SK-N-SH (cell line): ENCODE results near the gene SH3RF1.

Experiments
- CHD2 ChIP-seq: fragments of 150-350 bp; IDR thresholded peaks from 2 replicates; pipeline ENCODE4 v1.6.1; 2018; ENCODE audit warnings: low read length; ENCODE audit not compliant: partially characterized antibody
- FOXJ3 ChIP-seq: sonication (generic); formaldehyde crosslinking; IDR thresholded peaks from 2 replicates; pipeline ENCODE4 v1.5.1; 2020; ENCODE audit warnings: mild to moderate bottlenecking, missing genetic modification reagents
- GABPA ChIP-seq: IDR thresholded peaks from 2 replicates; pipeline ENCODE4 v1.4.0; 2012; ENCODE audit warnings: low read depth, mild to moderate bottlenecking
- JUND ChIP-seq: IDR thresholded peaks from 2 replicates; pipeline ENCODE4 v1.4.0; 2012
- POLR2AphosphoS5 ChIP-seq: IDR thresholded peaks from 2 replicates; pipeline ENCODE4 v1.6.1; 2012; ENCODE audit warnings: low read depth, low read length
- RFX5 ChIP-seq: IDR thresholded peaks from 2 replicates; pipeline ENCODE4 v1.6.1; 2012; ENCODE audit warnings: mild to moderate bottlenecking, improper control_type of control experiment, low read length
- RXRA ChIP-seq: IDR thresholded peaks from 2 replicates; pipeline ENCODE4 v1.4.0; 2012; ENCODE audit warnings: low read depth, mild to moderate bottlenecking, borderline replicate concordance
- SMC3 ChIP-seq: IDR thresholded peaks from 2 replicates; pipeline ENCODE4 v1.6.1; 2012; ENCODE audit warnings: low read depth, low read length, improper control_type of control experiment
- TF ChIP-seq, protein P1 (sequence below): fragments of 200-600 bp; sonication (generic); IDR thresholded peaks from 2 replicates; pipeline ENCODE4 v1.6.1; 2017; ENCODE audit warnings: antibody characterized with exemption, mild to moderate bottlenecking, moderate library complexity
- TF ChIP-seq, protein P2 (sequence below): IDR thresholded peaks from 2 replicates; pipeline ENCODE4 v1.4.0; 2012; ENCODE audit warnings: low read depth
- TF ChIP-seq, protein P3 (sequence below): IDR thresholded peaks from 2 replicates; pipeline ENCODE4 v1.6.1; 2012; ENCODE audit warnings: mild to moderate bottlenecking, low read depth, low read length, moderate library complexity

DNA sequence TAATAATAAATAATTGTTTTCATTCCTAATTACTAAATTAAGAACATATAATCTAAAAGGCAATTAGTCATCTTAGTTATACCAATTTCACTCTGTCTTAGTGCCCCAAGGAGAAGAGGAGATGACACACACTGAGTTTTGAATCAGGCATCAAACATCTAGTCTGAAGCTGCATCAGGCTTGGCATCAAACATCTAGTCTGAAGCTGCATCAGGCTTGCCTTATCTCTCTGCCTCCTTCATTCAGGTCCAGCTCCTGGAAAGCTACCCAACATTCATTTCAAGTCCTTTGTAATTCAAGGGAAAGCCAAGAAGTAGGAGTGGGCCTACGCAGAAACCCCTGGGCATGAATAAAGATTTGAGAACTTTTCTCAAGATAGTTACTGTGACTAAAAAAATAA is 62.2 kb downstream of the SH3RF1 start:
- TF ChIP-seq JUND (no peak), POLR2AphosphoS5 (no peak), RFX5 (no peak), CHD2 (no peak), GABPA (no peak), RXRA (no peak), FOXJ3 (CRISPR knock-in tag) (no peak), SMC3 (no peak)
- TF ChIP-seq, protein P1, sequence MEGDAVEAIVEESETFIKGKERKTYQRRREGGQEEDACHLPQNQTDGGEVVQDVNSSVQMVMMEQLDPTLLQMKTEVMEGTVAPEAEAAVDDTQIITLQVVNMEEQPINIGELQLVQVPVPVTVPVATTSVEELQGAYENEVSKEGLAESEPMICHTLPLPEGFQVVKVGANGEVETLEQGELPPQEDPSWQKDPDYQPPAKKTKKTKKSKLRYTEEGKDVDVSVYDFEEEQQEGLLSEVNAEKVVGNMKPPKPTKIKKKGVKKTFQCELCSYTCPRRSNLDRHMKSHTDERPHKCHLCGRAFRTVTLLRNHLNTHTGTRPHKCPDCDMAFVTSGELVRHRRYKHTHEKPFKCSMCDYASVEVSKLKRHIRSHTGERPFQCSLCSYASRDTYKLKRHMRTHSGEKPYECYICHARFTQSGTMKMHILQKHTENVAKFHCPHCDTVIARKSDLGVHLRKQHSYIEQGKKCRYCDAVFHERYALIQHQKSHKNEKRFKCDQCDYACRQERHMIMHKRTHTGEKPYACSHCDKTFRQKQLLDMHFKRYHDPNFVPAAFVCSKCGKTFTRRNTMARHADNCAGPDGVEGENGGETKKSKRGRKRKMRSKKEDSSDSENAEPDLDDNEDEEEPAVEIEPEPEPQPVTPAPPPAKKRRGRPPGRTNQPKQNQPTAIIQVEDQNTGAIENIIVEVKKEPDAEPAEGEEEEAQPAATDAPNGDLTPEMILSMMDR, result no peak
- TF ChIP-seq, protein P2, sequence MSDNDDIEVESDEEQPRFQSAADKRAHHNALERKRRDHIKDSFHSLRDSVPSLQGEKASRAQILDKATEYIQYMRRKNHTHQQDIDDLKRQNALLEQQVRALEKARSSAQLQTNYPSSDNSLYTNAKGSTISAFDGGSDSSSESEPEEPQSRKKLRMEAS, result no peak
- TF ChIP-seq, protein P3, sequence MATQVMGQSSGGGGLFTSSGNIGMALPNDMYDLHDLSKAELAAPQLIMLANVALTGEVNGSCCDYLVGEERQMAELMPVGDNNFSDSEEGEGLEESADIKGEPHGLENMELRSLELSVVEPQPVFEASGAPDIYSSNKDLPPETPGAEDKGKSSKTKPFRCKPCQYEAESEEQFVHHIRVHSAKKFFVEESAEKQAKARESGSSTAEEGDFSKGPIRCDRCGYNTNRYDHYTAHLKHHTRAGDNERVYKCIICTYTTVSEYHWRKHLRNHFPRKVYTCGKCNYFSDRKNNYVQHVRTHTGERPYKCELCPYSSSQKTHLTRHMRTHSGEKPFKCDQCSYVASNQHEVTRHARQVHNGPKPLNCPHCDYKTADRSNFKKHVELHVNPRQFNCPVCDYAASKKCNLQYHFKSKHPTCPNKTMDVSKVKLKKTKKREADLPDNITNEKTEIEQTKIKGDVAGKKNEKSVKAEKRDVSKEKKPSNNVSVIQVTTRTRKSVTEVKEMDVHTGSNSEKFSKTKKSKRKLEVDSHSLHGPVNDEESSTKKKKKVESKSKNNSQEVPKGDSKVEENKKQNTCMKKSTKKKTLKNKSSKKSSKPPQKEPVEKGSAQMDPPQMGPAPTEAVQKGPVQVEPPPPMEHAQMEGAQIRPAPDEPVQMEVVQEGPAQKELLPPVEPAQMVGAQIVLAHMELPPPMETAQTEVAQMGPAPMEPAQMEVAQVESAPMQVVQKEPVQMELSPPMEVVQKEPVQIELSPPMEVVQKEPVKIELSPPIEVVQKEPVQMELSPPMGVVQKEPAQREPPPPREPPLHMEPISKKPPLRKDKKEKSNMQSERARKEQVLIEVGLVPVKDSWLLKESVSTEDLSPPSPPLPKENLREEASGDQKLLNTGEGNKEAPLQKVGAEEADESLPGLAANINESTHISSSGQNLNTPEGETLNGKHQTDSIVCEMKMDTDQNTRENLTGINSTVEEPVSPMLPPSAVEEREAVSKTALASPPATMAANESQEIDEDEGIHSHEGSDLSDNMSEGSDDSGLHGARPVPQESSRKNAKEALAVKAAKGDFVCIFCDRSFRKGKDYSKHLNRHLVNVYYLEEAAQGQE, result no peak
